Neural crest cell (in vitro differentiated cells): Measurements from ENCODE around the gene CBX6. TPM values are rescaled to one million over a fixed set of nuclear protein-coding genes. Genes with fewer than 3 reads are reported as not detected.

Experiments
- DNase-seq: peaks from one replicate; pipeline ENCODE4 v3.0.0; 2021; ENCODE audit warnings: low read depth, mixed read lengths, low spot score
- H3K27ac Mint-ChIP-seq: one replicate; pipeline ENCODE4 v1.8.0; 2021; ENCODE audit warnings: mild to moderate bottlenecking, mixed read lengths; ENCODE audit not compliant: unreplicated experiment
- H3K27me3 Mint-ChIP-seq: 2 replicates; pipeline ENCODE4 v1.8.0; 2021; ENCODE audit warnings: low read depth, mild to moderate bottlenecking, mixed read lengths
- H3K36me3 Mint-ChIP-seq: 2 replicates; pipeline ENCODE4 v1.8.0; 2021; ENCODE audit warnings: low read depth, mild to moderate bottlenecking, mixed read lengths
- H3K4me1 Mint-ChIP-seq: 2 replicates; pipeline ENCODE4 v1.8.0; 2021; ENCODE audit warnings: mixed read lengths
- H3K4me3 Mint-ChIP-seq: one replicate; pipeline ENCODE4 v1.8.0; 2021; ENCODE audit warnings: mild to moderate bottlenecking, mixed read lengths
- H3K9me3 Mint-ChIP-seq: 2 replicates; pipeline ENCODE4 v1.8.0; 2021; ENCODE audit warnings: mixed read lengths
- CTCF ChIP-seq: fragments of 200-600 bp; sonication (generic); conservative IDR thresholded peaks from 2 replicates; pipeline ENCODE4 v1.5.0; 2021; ENCODE audit warnings: antibody characterized with exemption, mild to moderate bottlenecking
- total RNA-seq: library from RNA; stranded (reverse); gene quantifications from 2 replicates; pipeline ENCODE4 v1.2.1, GENCODE V29; 2021

The CBX6 gene
- total RNA-seq, 1 donor from 2014 or later = 48.2 TPM

GRCh38 chr22:38830026-38830844, 41.8 kb downstream of the CBX6 start:
- no peaks in the 10 kb centered on the region for H3K36me3 Mint-ChIP-seq
- no peak for DNase-seq
- H3K9me3 Mint-ChIP-seq = no peaks in the 10 kb centered on the region

GRCh38 chr22:38829485-38829884, 42.5 kb downstream of the CBX6 start:
- Mint-ChIP-seq H3K27me3 (peaks cover 7% of the 10 kb centered on the region), H3K4me3 (no peak overlapping the region), H3K9me3 (no peaks in the 10 kb centered on the region), H3K4me1 (peaks cover 1% of the 10 kb centered on the region), H3K27ac (no peak overlapping the region), H3K36me3 (no peaks in the 10 kb centered on the region)
- no peak for TF ChIP-seq CTCF
- DNase-seq = no peak

More at GRCh38 chr22:38830026-38830844, 41.8 kb downstream of the CBX6 start:
- Mint-ChIP-seq H3K27ac (no peak overlapping the region), H3K4me1 (no peaks in the 10 kb centered on the region), H3K27me3 (peaks cover 10% of the 10 kb centered on the region), H3K4me3 (no peak overlapping the region)
- TF ChIP-seq CTCF = no peak

GRCh38 chr22:38828616-38829205, 43.3 kb downstream of the CBX6 start:
- H3K4me3 Mint-ChIP-seq = no peak overlapping the region
- DNase-seq = no peak
- H3K4me1 Mint-ChIP-seq = peaks cover 4% of the 10 kb centered on the region
- H3K27me3 Mint-ChIP-seq = peaks cover 5% of the 10 kb centered on the region
- TF ChIP-seq CTCF = no peak
- H3K36me3 Mint-ChIP-seq = no peaks in the 10 kb centered on the region
- H3K9me3 Mint-ChIP-seq = no peaks in the 10 kb centered on the region
- H3K27ac Mint-ChIP-seq = no peak overlapping the region

- Mint-ChIP-seq H3K27ac (no peak overlapping the region), H3K4me3 (no peak overlapping the region), H3K36me3 (no peaks in the 10 kb centered on the region)
These were observed 43.8 kb downstream of the CBX6 start for GRCh38 chr22:38828191-38828590.

GRCh38 chr22:38827510-38827909, 44.5 kb downstream of the CBX6 start:
- H3K27me3 Mint-ChIP-seq = peaks cover 5% of the 10 kb centered on the region
- DNase-seq = no peak
- H3K4me3 Mint-ChIP-seq = no peak overlapping the region
- H3K9me3 Mint-ChIP-seq = no peaks in the 10 kb centered on the region
- H3K4me1 Mint-ChIP-seq = peaks cover 4% of the 10 kb centered on the region
- no peak overlapping the region for H3K27ac Mint-ChIP-seq
- TF ChIP-seq CTCF = no peak
- no peaks in the 10 kb centered on the region for H3K36me3 Mint-ChIP-seq

More at GRCh38 chr22:38828191-38828590, 43.8 kb downstream of the CBX6 start:
- H3K27me3 Mint-ChIP-seq = peaks cover 5% of the 10 kb centered on the region
- no peak for TF ChIP-seq CTCF
- peaks cover 4% of the 10 kb centered on the region for H3K4me1 Mint-ChIP-seq
- no peaks in the 10 kb centered on the region for H3K9me3 Mint-ChIP-seq
- no peak for DNase-seq
